Endodermal cell (in vitro differentiated cells): ENCODE data around the gene SLCO1A2. TPM values are rescaled to one million over a fixed set of nuclear protein-coding genes. Genes with fewer than 3 reads are reported as not detected.

ENCODE experiments used
- DNase-seq: peaks from one replicate; pipeline ENCODE4 v3.0.0-alpha.2; 2017
- H3K27ac ChIP-seq: 2 replicates; pipeline ENCODE4 v1.5.1; 2013; ENCODE audit warnings: mild to moderate bottlenecking, low read depth, low read length, moderate library complexity
- H3K27me3 ChIP-seq: 2 replicates; pipeline ENCODE4 v1.6.1; 2013; ENCODE audit warnings: mild to moderate bottlenecking, low read length, moderate library complexity; ENCODE audit not compliant: insufficient read depth, control insufficient read depth, poor library complexity, severe bottlenecking
- H3K36me3 ChIP-seq: 2 replicates; pipeline ENCODE4 v1.7.0; 2013; ENCODE audit warnings: mild to moderate bottlenecking, low read length, moderate library complexity; ENCODE audit not compliant: control insufficient read depth, insufficient read depth
- H3K4me1 ChIP-seq: one replicate; pipeline ENCODE4 v1.7.0; 2013; ENCODE audit warnings: low read length; ENCODE audit not compliant: control insufficient read depth, insufficient read depth
- H3K4me3 ChIP-seq: 2 replicates; pipeline ENCODE4 v1.5.1; 2013; ENCODE audit warnings: mild to moderate bottlenecking, low read length, moderate library complexity
- H3K9ac ChIP-seq: 2 replicates; pipeline ENCODE4 v1.6.1; 2013; ENCODE audit warnings: mild to moderate bottlenecking, low read length, moderate library complexity; ENCODE audit not compliant: poor library complexity, severe bottlenecking; ENCODE audit errors: extremely low read depth
- H3K9me3 ChIP-seq: 2 replicates; pipeline ENCODE4 v1.6.1; 2013; ENCODE audit warnings: mild to moderate bottlenecking, low read length, moderate library complexity; ENCODE audit not compliant: control insufficient read depth
- H3K27ac Mint-ChIP-seq: 2 replicates; pipeline ENCODE4 v1.8.0; 2020; ENCODE audit warnings: mixed read lengths
- H3K27me3 Mint-ChIP-seq: 2 replicates; pipeline ENCODE4 v1.8.0; 2021; ENCODE audit warnings: mild to moderate bottlenecking, mixed read lengths; ENCODE audit not compliant: insufficient read depth
- H3K36me3 Mint-ChIP-seq: 2 replicates; pipeline ENCODE4 v1.8.0; 2020; ENCODE audit warnings: low read depth, mixed read lengths
- H3K4me1 Mint-ChIP-seq: 2 replicates; pipeline ENCODE4 v1.8.0; 2020; ENCODE audit warnings: mixed read lengths
- H3K4me3 Mint-ChIP-seq: 2 replicates; pipeline ENCODE4 v1.8.0; 2020; ENCODE audit warnings: mild to moderate bottlenecking, moderate library complexity, mixed read lengths
- H3K9me3 Mint-ChIP-seq: 2 replicates; pipeline ENCODE4 v1.8.0; 2020; ENCODE audit warnings: mild to moderate bottlenecking, mixed read lengths
- WGBS, 2 experiments: methylation state at CpG; one replicate each; pipeline versions ENCODE4 v1.1.5 to v1.1.7; 2013; ENCODE audit warnings: missing lambda C conversion rate in 2 of 2, mixed read lengths in 1 of 2; ENCODE audit not compliant: insufficient coverage in 1 of 2, insufficient read length in 1 of 2; 5-methylcytosine and 5-hydroxymethylcytosine counted together
- total RNA-seq, 2 donors: library from RNA; stranded (reverse); fragmentation: NEBNext Ultra II Directional in 1 of 2; extraction: Animal tissue kit (Norgen Biotek cat#: 25700) in 1 of 2; gene quantifications; 2 replicates in 1 of 2; 3 replicates in 1 of 2; pipeline ENCODE4 v1.2.1, GENCODE V29; 2021
- TF ChIP-seq, protein P1 (sequence below): fragments of 200-600 bp; sonication (generic); conservative IDR thresholded peaks from 2 replicates; pipeline ENCODE4 v1.5.0; 2021; ENCODE audit warnings: antibody characterized with exemption, mild to moderate bottlenecking

SLCO1A2 gene
- total RNA-seq, 2 donors from 2014 or later = 7.3 to 35.4 TPM

DNA sequence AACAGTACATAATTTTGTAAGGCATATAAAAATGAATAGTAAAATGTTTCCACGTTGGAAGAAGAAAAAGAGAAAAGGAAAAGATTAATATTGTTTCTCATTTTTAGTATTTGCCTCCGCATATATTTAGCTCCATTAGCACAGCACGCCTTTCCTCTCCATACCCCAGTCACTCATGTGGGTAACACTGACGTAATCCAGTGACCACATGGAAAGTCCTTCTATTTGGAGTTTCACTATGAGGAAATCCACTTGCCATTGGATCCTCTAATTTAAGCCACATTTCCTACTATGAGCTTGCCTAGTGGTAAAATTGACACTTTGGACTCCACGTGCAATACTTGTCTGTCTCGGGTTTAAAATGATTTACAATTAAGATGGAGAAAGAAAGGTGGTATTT is 5.7 kb upstream of the SLCO1A2 start:
- Histone ChIP-seq H3K36me3 (no peaks in the 10 kb centered on the region), H3K4me1 (peaks cover 3% of the 10 kb centered on the region), H3K9ac (no peak overlapping the region), H3K9me3 (no peaks in the 10 kb centered on the region), H3K27me3 (no peaks in the 10 kb centered on the region), H3K4me3 (no peak overlapping the region), H3K27ac (no peak overlapping the region)
- H3K36me3 Mint-ChIP-seq = peaks cover 5% of the 10 kb centered on the region
- WGBS, 2 experiments = 70 to 85% methylated on average over 2 to 5 of the region's 6 CpGs
- H3K27me3 Mint-ChIP-seq = no peaks in the 10 kb centered on the region
- TF ChIP-seq, protein P1, sequence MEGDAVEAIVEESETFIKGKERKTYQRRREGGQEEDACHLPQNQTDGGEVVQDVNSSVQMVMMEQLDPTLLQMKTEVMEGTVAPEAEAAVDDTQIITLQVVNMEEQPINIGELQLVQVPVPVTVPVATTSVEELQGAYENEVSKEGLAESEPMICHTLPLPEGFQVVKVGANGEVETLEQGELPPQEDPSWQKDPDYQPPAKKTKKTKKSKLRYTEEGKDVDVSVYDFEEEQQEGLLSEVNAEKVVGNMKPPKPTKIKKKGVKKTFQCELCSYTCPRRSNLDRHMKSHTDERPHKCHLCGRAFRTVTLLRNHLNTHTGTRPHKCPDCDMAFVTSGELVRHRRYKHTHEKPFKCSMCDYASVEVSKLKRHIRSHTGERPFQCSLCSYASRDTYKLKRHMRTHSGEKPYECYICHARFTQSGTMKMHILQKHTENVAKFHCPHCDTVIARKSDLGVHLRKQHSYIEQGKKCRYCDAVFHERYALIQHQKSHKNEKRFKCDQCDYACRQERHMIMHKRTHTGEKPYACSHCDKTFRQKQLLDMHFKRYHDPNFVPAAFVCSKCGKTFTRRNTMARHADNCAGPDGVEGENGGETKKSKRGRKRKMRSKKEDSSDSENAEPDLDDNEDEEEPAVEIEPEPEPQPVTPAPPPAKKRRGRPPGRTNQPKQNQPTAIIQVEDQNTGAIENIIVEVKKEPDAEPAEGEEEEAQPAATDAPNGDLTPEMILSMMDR = no peak
- no peak for DNase-seq
- H3K4me3 Mint-ChIP-seq = no peak overlapping the region
- H3K4me1 Mint-ChIP-seq = peaks cover 11% of the 10 kb centered on the region
- H3K27ac Mint-ChIP-seq = no peak overlapping the region
- peaks cover 6% of the 10 kb centered on the region for H3K9me3 Mint-ChIP-seq

DNA sequence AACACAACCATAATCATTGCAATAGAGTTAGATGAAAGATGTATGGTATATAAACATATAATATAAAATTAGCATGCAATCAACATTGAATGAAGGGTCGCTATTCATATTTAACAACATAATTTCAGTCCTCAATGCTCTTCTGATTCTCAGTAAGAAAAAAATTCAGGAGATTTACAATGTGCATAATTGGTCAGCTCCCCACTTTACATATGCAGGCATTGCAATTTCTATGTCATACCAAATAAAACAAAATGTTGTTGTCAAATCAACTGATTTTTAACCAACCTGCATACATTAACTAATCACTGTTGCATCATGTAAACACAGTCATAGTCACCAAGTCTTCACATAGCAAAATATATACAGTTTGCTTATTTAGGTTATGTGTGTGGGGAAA is 5.2 kb upstream of the SLCO1A2 start:
- Histone ChIP-seq H3K36me3 (no peaks in the 10 kb centered on the region), H3K9ac (no peak overlapping the region), H3K27ac (no peak overlapping the region), H3K4me1 (peaks cover 3% of the 10 kb centered on the region), H3K4me3 (no peak overlapping the region), H3K27me3 (no peaks in the 10 kb centered on the region), H3K9me3 (peaks cover 1% of the 10 kb centered on the region)
- TF ChIP-seq, protein P1 = no peak
- Mint-ChIP-seq H3K9me3 (peaks cover 6% of the 10 kb centered on the region), H3K36me3 (peaks cover 7% of the 10 kb centered on the region), H3K27me3 (no peaks in the 10 kb centered on the region), H3K4me1 (peaks cover 8% of the 10 kb centered on the region), H3K4me3 (no peak overlapping the region), H3K27ac (no peak overlapping the region)
- WGBS, 2 experiments = 100% methylated on average over 1 of the region's 1 CpG
- no peak for DNase-seq

DNA sequence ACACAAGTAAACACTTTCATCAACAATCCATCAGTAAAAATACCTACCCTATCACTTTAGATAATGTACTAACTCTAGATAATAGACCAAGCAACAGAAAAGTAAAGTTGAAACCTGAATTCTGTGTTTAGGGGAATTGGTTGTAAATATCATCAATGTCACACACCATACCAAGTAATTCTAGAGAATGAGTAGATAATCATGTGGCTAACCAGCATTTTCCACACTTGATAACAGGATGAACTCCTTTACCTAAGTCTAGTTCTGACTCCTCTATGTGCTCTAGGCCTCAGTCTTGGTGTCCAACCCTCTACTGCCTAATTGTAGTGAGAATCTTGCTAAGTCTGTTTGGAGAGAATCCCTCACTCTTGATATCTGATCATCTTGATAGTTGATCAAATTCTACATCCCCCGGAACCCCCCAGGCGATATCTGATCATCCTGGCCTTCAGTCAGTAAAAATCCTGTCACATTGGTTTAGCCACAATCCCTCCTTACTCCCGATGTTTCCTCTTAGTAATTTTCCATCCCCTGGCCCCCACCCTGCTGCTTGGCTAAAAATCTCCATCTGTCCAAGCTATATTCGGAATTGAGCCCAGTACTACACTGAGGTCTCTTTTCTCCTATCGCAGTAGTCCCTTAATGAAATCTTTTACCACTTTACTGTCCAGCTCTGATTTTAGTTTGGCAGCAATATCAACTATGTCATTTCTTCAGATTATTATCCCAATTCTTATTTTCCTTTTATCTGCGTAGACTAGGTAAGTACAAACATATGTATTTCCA is 3.4 kb upstream of the SLCO1A2 start:
- H3K4me1 ChIP-seq = peaks cover 3% of the 10 kb centered on the region
- H3K36me3 Mint-ChIP-seq = peaks cover 17% of the 10 kb centered on the region
- WGBS, 2 experiments = 89 to 96% methylated on average over 5 to 6 of the region's 6 CpGs
- no peak overlapping the region for H3K4me3 ChIP-seq
- no peaks in the 10 kb centered on the region for H3K27me3 Mint-ChIP-seq
- H3K4me1 Mint-ChIP-seq = peaks cover 8% of the 10 kb centered on the region
- no peak overlapping the region for H3K4me3 Mint-ChIP-seq
- H3K9ac ChIP-seq = no peak overlapping the region
- DNase-seq = no peak
- H3K27ac Mint-ChIP-seq = no peak overlapping the region
- no peaks in the 10 kb centered on the region for H3K36me3 ChIP-seq
- peaks cover 14% of the 10 kb centered on the region for H3K9me3 ChIP-seq
- no peak overlapping the region for H3K27ac ChIP-seq
- peaks cover 18% of the 10 kb centered on the region for H3K9me3 Mint-ChIP-seq
- TF ChIP-seq, protein P1 = no peak
- H3K27me3 ChIP-seq = no peaks in the 10 kb centered on the region
